DND-41 (cell line): ENCODE results near the gene TUBA4B.

ENCODE experiments used
- ATAC-seq: fragments of 200-7000 bp; cut with Tn5 transposase; 3 replicates; pipeline ENCODE4 v1.9.1; 2021; ENCODE audit warnings: low read depth; ENCODE audit not compliant: insufficient read depth
- DNase-seq: peaks from one replicate; pipeline ENCODE4 v3.0.0-alpha.2; 2020
- H2AFZ ChIP-seq: 2 replicates; pipeline ENCODE4 v1.6.0; 2012; ENCODE audit warnings: low read depth, low read length
- H3K27ac ChIP-seq: 2 replicates; pipeline ENCODE4 v1.5.1; 2012; ENCODE audit warnings: low read length, inconsistent platforms
- H3K27me3 ChIP-seq: fragments of 200-600 bp; sonication (generic); 2 replicates; pipeline ENCODE4 v1.6.0; 2012; ENCODE audit warnings: low read length, mild to moderate bottlenecking, inconsistent platforms; ENCODE audit not compliant: insufficient read depth, poor library complexity
- H3K36me3 ChIP-seq: 2 replicates; pipeline ENCODE4 v1.5.1; 2012; ENCODE audit warnings: low read length, inconsistent platforms; ENCODE audit not compliant: insufficient read depth
- H3K4me1 ChIP-seq: 2 replicates; pipeline ENCODE4 v1.5.1; 2012; ENCODE audit warnings: mild to moderate bottlenecking, low read length; ENCODE audit not compliant: insufficient read depth
- H3K4me2 ChIP-seq: 2 replicates; pipeline ENCODE4 v1.6.0; 2012; ENCODE audit warnings: mild to moderate bottlenecking, moderate library complexity, low read length, inconsistent platforms; ENCODE audit not compliant: insufficient read depth
- H3K4me3 ChIP-seq, 2 experiments: fragments of 200-600 bp in 1 of 2; shearing (Covaris generic) in 1 of 2; 2 replicates each; pipeline ENCODE4 v1.5.1; 2012 to 2016; ENCODE audit warnings: inconsistent platforms in 2 of 2, low read length in 2 of 2, mild to moderate bottlenecking in 2 of 2, low read depth in 1 of 2, moderate library complexity in 1 of 2
- H3K79me2 ChIP-seq: 2 replicates; pipeline ENCODE4 v1.6.0; 2012; ENCODE audit warnings: low read length, inconsistent platforms; ENCODE audit not compliant: insufficient read depth
- H3K9ac ChIP-seq: 2 replicates; pipeline ENCODE4 v1.6.0; 2012; ENCODE audit warnings: low read depth, mild to moderate bottlenecking, inconsistent platforms, low read length, moderate library complexity
- H3K9me3 ChIP-seq: 2 replicates; pipeline ENCODE4 v1.5.1; 2012; ENCODE audit warnings: low read length, moderate library complexity, mild to moderate bottlenecking, inconsistent platforms; ENCODE audit not compliant: insufficient read depth, severe bottlenecking
- H4K20me1 ChIP-seq: 2 replicates; pipeline ENCODE4 v1.6.0; 2012; ENCODE audit warnings: low read length; ENCODE audit not compliant: insufficient read depth
- CTCF ChIP-seq: IDR thresholded peaks from 2 replicates; pipeline ENCODE4 v1.5.1; 2012; ENCODE audit warnings: borderline replicate concordance, low read length, moderate library complexity, mild to moderate bottlenecking; ENCODE audit not compliant: poor library complexity, severe bottlenecking; ENCODE audit errors: extremely low read depth
- EZH2 ChIP-seq: IDR thresholded peaks from 3 replicates; pipeline ENCODE4 v1.6.1; 2012; ENCODE audit warnings: borderline replicate concordance, low read depth, mild to moderate bottlenecking, moderate library complexity, low read length, inconsistent platforms; ENCODE audit not compliant: severe bottlenecking

Gene TUBA4B

GRCh38 chr2:219294356-219295351 is 41.6 kb downstream of the TUBA4B start:
- peak; percentile 85 for ATAC-seq
- TF ChIP-seq CTCF: peak; percentile 93
- TF ChIP-seq EZH2: no peak
- Histone ChIP-seq H3K79me2 (no peaks in the 10 kb centered on the region), H3K4me3 (peak overlapping the region; percentile 9 to 61; a peak in 3 of 4 replicates), H3K9me3 (no peaks in the 10 kb centered on the region), H3K27me3 (peaks cover 14% of the 10 kb centered on the region), H3K9ac (peak overlapping the region; percentile 64), H2AFZ (peak overlapping the region; percentile 93), H3K4me1 (peaks cover 18% of the 10 kb centered on the region), H3K27ac (peak overlapping the region; percentile 30; the same call in 1 of the 2 replicates), H3K4me2 (peak overlapping the region; percentile 86), H3K36me3 (no peaks in the 10 kb centered on the region), H4K20me1 (no peaks in the 10 kb centered on the region)
- peak; percentile 82 for DNase-seq

GRCh38 chr2:219296142-219296541 is 43.1 kb downstream of the TUBA4B start:
- no peak overlapping the region for H3K27ac ChIP-seq
- peaks cover 18% of the 10 kb centered on the region for H3K4me1 ChIP-seq
- no peak overlapping the region for H2AFZ ChIP-seq
- no peak overlapping the region for H3K4me3 ChIP-seq
- no peak for TF ChIP-seq CTCF
- no peak for TF ChIP-seq EZH2
- no peaks in the 10 kb centered on the region for H3K9me3 ChIP-seq
- no peak overlapping the region for H3K9ac ChIP-seq
- H3K36me3 ChIP-seq: no peaks in the 10 kb centered on the region
- peaks cover 29% of the 10 kb centered on the region for H3K27me3 ChIP-seq
- no peaks in the 10 kb centered on the region for H4K20me1 ChIP-seq
- DNase-seq (peak; percentile 2), ATAC-seq (no peak)
- no peak overlapping the region for H3K4me2 ChIP-seq
- no peaks in the 10 kb centered on the region for H3K79me2 ChIP-seq

- no peak overlapping the region for H3K4me2 ChIP-seq
- H3K4me3 ChIP-seq: no peak overlapping the region
- H3K27ac ChIP-seq: no peak overlapping the region
Measured at GRCh38 chr2:219296631-219297391, 43.8 kb downstream of the TUBA4B start.

More at GRCh38 chr2:219296631-219297391, 43.8 kb downstream of the TUBA4B start:
- H3K27me3 ChIP-seq: peaks cover 35% of the 10 kb centered on the region
- H4K20me1 ChIP-seq: no peaks in the 10 kb centered on the region
- DNase-seq (peak; percentile 28), ATAC-seq (no peak)
- H2AFZ ChIP-seq: no peak overlapping the region
- H3K79me2 ChIP-seq: no peaks in the 10 kb centered on the region
- H3K9me3 ChIP-seq: no peaks in the 10 kb centered on the region
- H3K4me1 ChIP-seq: peaks cover 18% of the 10 kb centered on the region
- no peak overlapping the region for H3K9ac ChIP-seq
- TF ChIP-seq CTCF (no peak), EZH2 (no peak)
- no peaks in the 10 kb centered on the region for H3K36me3 ChIP-seq
